Bronchial epithelial cell (primary cell): ENCODE measurements around the gene GHRL. TPM values are rescaled to one million over a fixed set of nuclear protein-coding genes. Genes with fewer than 3 reads are reported as not detected.

Experiments
- DNase-seq: peaks from one replicate; pipeline ENCODE4 v3.0.0-alpha.2; 2010; ENCODE audit warnings: low read depth
- FAIRE-seq: peaks from 2 replicates; lab custom pipeline; 2011; peaks lifted over from hg19 to GRCh38; lab: Jason Lieb, UNC
- H3K27me3 ChIP-seq: 2 replicates; pipeline ENCODE4 v1.5.1; 2011; ENCODE audit warnings: low read length; ENCODE audit not compliant: control insufficient read depth, insufficient read depth
- H3K36me3 ChIP-seq: 2 replicates; pipeline ENCODE4 v1.5.1; 2011; ENCODE audit warnings: low read length; ENCODE audit not compliant: control insufficient read depth, insufficient read depth
- H3K4me3 ChIP-seq: 2 replicates; pipeline ENCODE4 v1.5.1; 2011; ENCODE audit warnings: mild to moderate bottlenecking, low read depth, low read length, control low read depth
- CTCF ChIP-seq: IDR thresholded peaks from 2 replicates; pipeline ENCODE4 v1.5.1; 2011; ENCODE audit warnings: mild to moderate bottlenecking, moderate library complexity, low read length, control low read depth, inconsistent platforms; ENCODE audit not compliant: insufficient read depth, severe bottlenecking
- total RNA-seq: library from RNA; depleted of rRNA; stranded (reverse); fragments of >200 nt; gene quantifications from 2 replicates; pipeline ENCODE4 v1.2.1, GENCODE V29; 2014

The GHRL gene
- total RNA-seq, 1 donor from 2014 or later: not detected

- DNase-seq (no peak), FAIRE-seq (no peak)
- no peaks in the 10 kb centered on the region for H3K36me3 ChIP-seq
- TF ChIP-seq CTCF: no peak
- no peak overlapping the region for H3K4me3 ChIP-seq
- peaks cover 7% of the 10 kb centered on the region for H3K27me3 ChIP-seq
Measured at GRCh38 chr3:10338591-10339353, 46.0 kb upstream of the GHRL start.

GRCh38 chr3:10338164-10338470 is 45.4 kb upstream of the GHRL start:
- FAIRE-seq (no peak), DNase-seq (no peak)
- no peak for TF ChIP-seq CTCF
- H3K27me3 ChIP-seq: peaks cover 7% of the 10 kb centered on the region
- no peak overlapping the region for H3K4me3 ChIP-seq
- no peaks in the 10 kb centered on the region for H3K36me3 ChIP-seq

GRCh38 chr3:10337323-10338163 is 44.8 kb upstream of the GHRL start:
- FAIRE-seq (no peak), DNase-seq (no peak)
- H3K4me3 ChIP-seq: no peak overlapping the region
- no peaks in the 10 kb centered on the region for H3K36me3 ChIP-seq
- no peak for TF ChIP-seq CTCF
- H3K27me3 ChIP-seq: peaks cover 8% of the 10 kb centered on the region

- no peak for TF ChIP-seq CTCF
- Histone ChIP-seq H3K27me3 (peaks cover 8% of the 10 kb centered on the region), H3K36me3 (no peaks in the 10 kb centered on the region), H3K4me3 (no peak overlapping the region)
- DNase-seq (no peak), FAIRE-seq (no peak)
Measured at GRCh38 chr3:10336761-10337160, 44.0 kb upstream of the GHRL start.

- no peak for TF ChIP-seq CTCF
- Histone ChIP-seq H3K36me3 (no peaks in the 10 kb centered on the region), H3K4me3 (no peak overlapping the region), H3K27me3 (peaks cover 8% of the 10 kb centered on the region)
- no peak for FAIRE-seq
- DNase-seq: no peak
Measured at GRCh38 chr3:10335871-10336622, 43.3 kb upstream of the GHRL start.
